Liver (tissue), 9 donors: ENCODE measurements around the gene WNT11. TPM values are rescaled to one million over a fixed set of nuclear protein-coding genes. Genes with fewer than 3 reads are reported as not detected.

Source experiments
- DNase-seq: peaks from one replicate; pipeline ENCODE4 v3.0.0-alpha.2; 2017; ENCODE audit warnings: low spot score
- H3K27ac ChIP-seq, 2 donors: one replicate each; pipeline ENCODE4 v1.7.0; 2013; ENCODE audit warnings: inconsistent platforms in 2 of 2, low read length in 2 of 2, control low read depth in 1 of 2, low read depth in 1 of 2, mild to moderate bottlenecking in 1 of 2
- H3K27me3 ChIP-seq, 4 donors: one replicate each; pipeline versions ENCODE4 v1.6.1 to v1.7.0; 2013; ENCODE audit warnings: low read length in 3 of 4, inconsistent platforms in 1 of 4, mild to moderate bottlenecking in 1 of 4, moderate library complexity in 1 of 4; ENCODE audit not compliant: control insufficient read depth in 4 of 4, insufficient read depth in 4 of 4
- H3K36me3 ChIP-seq, 4 donors: one replicate each; pipeline versions ENCODE4 v1.6.1 to v1.7.0; 2013; ENCODE audit warnings: low read length in 3 of 4, mild to moderate bottlenecking in 3 of 4, low read depth in 1 of 4, moderate library complexity in 1 of 4; ENCODE audit not compliant: control insufficient read depth in 4 of 4, insufficient read depth in 3 of 4
- H3K4me1 ChIP-seq, 4 donors: one replicate each; pipeline versions ENCODE4 v1.6.1 to v1.7.0; 2013; ENCODE audit warnings: low read length in 3 of 4, mild to moderate bottlenecking in 3 of 4, moderate library complexity in 1 of 4; ENCODE audit not compliant: control insufficient read depth in 4 of 4, insufficient read depth in 4 of 4
- H3K4me3 ChIP-seq, 3 donors: one replicate each; pipeline versions ENCODE4 v1.6.1 to v1.7.0; 2013; ENCODE audit warnings: low read length in 3 of 3, control low read depth in 1 of 3, low read depth in 1 of 3, mild to moderate bottlenecking in 1 of 3
- H3K9ac ChIP-seq, 2 donors: one replicate each; pipeline ENCODE4 v1.7.0; 2013; ENCODE audit warnings: low read length in 2 of 2, mild to moderate bottlenecking in 2 of 2, moderate library complexity in 2 of 2, control low read depth in 1 of 2, low read depth in 1 of 2
- H3K9me3 ChIP-seq, 4 donors: one replicate each; pipeline versions ENCODE4 v1.6.1 to v1.7.0; 2013; ENCODE audit warnings: low read length in 3 of 4; ENCODE audit not compliant: control insufficient read depth in 4 of 4
- ATF3 ChIP-seq: IDR thresholded peaks from 2 replicates; pipeline ENCODE4 v1.6.1; 2016; ENCODE audit warnings: antibody characterized with exemption
- CTCF ChIP-seq: fragments of 150-350 bp; IDR thresholded peaks from 2 replicates; pipeline ENCODE4 v1.5.1; 2017; ENCODE audit warnings: improper control_type of control experiment, low read depth, low read length; ENCODE audit not compliant: missing input control
- EGR1 ChIP-seq, 2 donors: IDR thresholded peaks; 2 replicates each; pipeline ENCODE4 v1.6.1; 2016 to 2018; ENCODE audit warnings: antibody characterized with exemption in 2 of 2, low read depth in 2 of 2
- FOXA1 ChIP-seq: IDR thresholded peaks from 2 replicates; pipeline ENCODE4 v1.6.1; 2016; ENCODE audit warnings: antibody characterized with exemption
- FOXA2 ChIP-seq: IDR thresholded peaks from 2 replicates; pipeline ENCODE4 v1.6.1; 2016; ENCODE audit warnings: antibody characterized with exemption
- HNF4A ChIP-seq, 2 donors: conservative IDR thresholded peaks; 2 replicates each; pipeline ENCODE4 v1.6.1; 2016; ENCODE audit warnings: antibody characterized with exemption in 2 of 2, mild to moderate bottlenecking in 2 of 2
- HNF4G ChIP-seq: IDR thresholded peaks from 2 replicates; pipeline ENCODE4 v1.6.1; 2016; ENCODE audit warnings: antibody characterized with exemption
- JUND ChIP-seq, 2 donors: IDR thresholded peaks; 2 replicates each; pipeline ENCODE4 v1.6.1; 2016; ENCODE audit warnings: antibody characterized with exemption in 2 of 2
- MAX ChIP-seq: IDR thresholded peaks from 2 replicates; pipeline ENCODE4 v1.6.1; 2016; ENCODE audit warnings: antibody characterized with exemption
- NR2F2 ChIP-seq: IDR thresholded peaks from 2 replicates; pipeline ENCODE4 v1.6.1; 2016; ENCODE audit warnings: antibody characterized with exemption
- RAD21 ChIP-seq, 2 donors: IDR thresholded peaks; 2 replicates each; pipeline ENCODE4 v1.6.1; 2016; ENCODE audit warnings: antibody characterized with exemption in 2 of 2, mild to moderate bottlenecking in 2 of 2
- REST ChIP-seq: IDR thresholded peaks from 2 replicates; pipeline ENCODE4 v1.6.1; 2016; ENCODE audit warnings: antibody characterized with exemption, mild to moderate bottlenecking
- RXRA ChIP-seq, 2 donors: IDR thresholded peaks; 2 replicates each; pipeline ENCODE4 v1.6.1; 2017 to 2018; ENCODE audit warnings: antibody characterized with exemption in 2 of 2, mild to moderate bottlenecking in 1 of 2
- SP1 ChIP-seq: IDR thresholded peaks from 2 replicates; pipeline ENCODE4 v1.6.1; 2018; ENCODE audit warnings: antibody characterized with exemption, mild to moderate bottlenecking
- TAF1 ChIP-seq: conservative IDR thresholded peaks from 2 replicates; pipeline ENCODE4 v1.6.1; 2016; ENCODE audit warnings: antibody characterized with exemption, mild to moderate bottlenecking
- YY1 ChIP-seq: IDR thresholded peaks from 2 replicates; pipeline ENCODE4 v1.6.1; 2016; ENCODE audit warnings: antibody characterized with exemption, mild to moderate bottlenecking
- ZBTB33 ChIP-seq: IDR thresholded peaks from 2 replicates; pipeline ENCODE4 v1.6.1; 2016; ENCODE audit warnings: antibody characterized with exemption
- WGBS: extraction: QIAGEN DNeasy Blood & Tissue Kit; methylation state at CpG from one replicate; pipeline ENCODE4 v1.1.7; 2013; 5-methylcytosine and 5-hydroxymethylcytosine counted together
- polyA plus RNA-seq, 2 donors: library from polyadenylated mRNA; stranded (reverse) in 1 of 2; unstranded in 1 of 2; fragments of 200-250 nt in 1 of 2; fragments of >200 nt in 1 of 2; fragmentation: Nextera tagmentation in 1 of 2; extraction: Ambion mirVana in 1 of 2; gene quantifications; one replicate each; pipeline versions ENCODE4 v1.2.1 to v1.2.3, GENCODE V29; 2013 to 2015
- total RNA-seq, 2 donors: library from RNA; depleted of rRNA; stranded (reverse); fragments of >200 nt; gene quantifications; one replicate each; pipeline ENCODE4 v1.2.3, GENCODE V29; 2014
- donor health status: healthy.
- donor health status: healthy.
- donor health status: healthy.
- donor health status: healthy.
- donor health status: healthy.

The WNT11 gene
- total and polyA plus RNA-seq, 4 donors, result 1.1 to 4.8 (median 2.5) TPM

- 90% methylated on average over 8 of the region's 8 CpGs for WGBS
- Histone ChIP-seq H3K4me3 (no peak overlapping the region), H3K27me3 (no peaks in the 10 kb centered on the region), H3K27ac (no peak overlapping the region), H3K4me1 (no peaks in the 10 kb centered on the region), H3K36me3 (no peaks in the 10 kb centered on the region), H3K9me3 (no peaks in the 10 kb centered on the region), H3K9ac (no peak overlapping the region)
- DNase-seq, result no peak
- TF ChIP-seq MAX (no peak), ATF3 (no peak), EGR1 (IDR thresholded peaks at IDR 0.05; ENCODE audit: low read depth in 2 of 2) (no peak), TAF1 (no peak), RAD21 (IDR thresholded peaks at IDR 0.05) (no peak), FOXA2 (no peak), FOXA1 (no peak), NR2F2 (no peak), SP1 (no peak), RXRA (IDR thresholded peaks at IDR 0.05) (no peak), HNF4G (no peak), HNF4A (conservative IDR thresholded peaks at IDR 0.05) (no peak), YY1 (no peak), JUND (IDR thresholded peaks at IDR 0.05) (no peak), REST (no peak)
Observed at GRCh38 chr11:76173663-76174062, 32.6 kb downstream of the WNT11 start.

GRCh38 chr11:76172583-76172982 is 33.7 kb downstream of the WNT11 start:
- DNase-seq, result no peak
- Histone ChIP-seq H3K27ac (no peak overlapping the region), H3K9ac (no peak overlapping the region), H3K9me3 (no peaks in the 10 kb centered on the region), H3K27me3 (no peaks in the 10 kb centered on the region), H3K4me1 (no peaks in the 10 kb centered on the region), H3K4me3 (no peak overlapping the region), H3K36me3 (no peaks in the 10 kb centered on the region)
- 84% methylated on average over 13 of the region's 13 CpGs for WGBS
- no peak for TF ChIP-seq RAD21 (IDR thresholded peaks at IDR 0.05)
- TF ChIP-seq CTCF, result no peak
- no peak for TF ChIP-seq FOXA2
- no peak for TF ChIP-seq FOXA1
- no peak for TF ChIP-seq MAX
- TF ChIP-seq NR2F2, result no peak
- no peak for TF ChIP-seq ZBTB33
- TF ChIP-seq SP1, result no peak
- TF ChIP-seq RXRA (IDR thresholded peaks at IDR 0.05), result no peak
- TF ChIP-seq HNF4A (conservative IDR thresholded peaks at IDR 0.05), result no peak
- no peak for TF ChIP-seq TAF1
- TF ChIP-seq EGR1 (IDR thresholded peaks at IDR 0.05; ENCODE audit: low read depth in 2 of 2), result no peak
- no peak for TF ChIP-seq HNF4G
